Measurements from ENCODE around the gene RUNX2. TPM values are rescaled to one million over a fixed set of nuclear protein-coding genes. Genes with fewer than 3 reads are reported as not detected.
"Not testable (repeated sequence)": the region's sequence is repeated elsewhere in the genome, so short reads cannot be mapped to it uniquely, and the experiment has no call there.

The RUNX2 gene
- total RNA-seq, 3 donors from 2014 or later, result 2.7 to 7.3 (median 7.2) TPM

GRCh38 chr6:45555981-45556771, 228.0 kb downstream of the RUNX2 start:
- no peaks in the 10 kb centered on the region for H3K36me3 ChIP-seq
- no peaks in the 10 kb centered on the region for H3K27me3 ChIP-seq
- TF ChIP-seq POLR2AphosphoS5 (IDR thresholded peaks at IDR 0.05) (no peak), POLR2A (IDR thresholded peaks at IDR 0.05) (no peak), CTCF (IDR thresholded peaks at IDR 0.05) (no peak)
- peak overlapping the region; percentile 72 to 83 for H3K27ac ChIP-seq
- peak overlapping the region; percentile 14 to 55 (median 28) for H3K4me3 ChIP-seq
- intact Hi-C loops (cut with DNase I; ENCODE audit: low total_unique reads), result no loop called here
- no peak for DNase-seq (ENCODE audit: low spot score in 2 of 2)
- H3K4me1 ChIP-seq, result no peaks in the 10 kb centered on the region
- no peaks in the 10 kb centered on the region for H3K9me3 ChIP-seq

GRCh38 chr6:45556828-45557227, 228.7 kb downstream of the RUNX2 start:
- H3K9me3 ChIP-seq, result no peaks in the 10 kb centered on the region
- H3K4me3 ChIP-seq, result peak overlapping the region in 2 of 3 donors; percentile 28 to 55
- no peaks in the 10 kb centered on the region for H3K27me3 ChIP-seq
- no peaks in the 10 kb centered on the region for H3K4me1 ChIP-seq
- intact Hi-C loops (cut with DNase I; ENCODE audit: low total_unique reads), result no loop called here
- no peaks in the 10 kb centered on the region for H3K36me3 ChIP-seq
- no peak for TF ChIP-seq POLR2AphosphoS5 (IDR thresholded peaks at IDR 0.05)
- TF ChIP-seq CTCF (IDR thresholded peaks at IDR 0.05), result no peak
- no peak for TF ChIP-seq POLR2A (IDR thresholded peaks at IDR 0.05)
- peak overlapping the region; percentile 72 to 83 for H3K27ac ChIP-seq
- no peak for DNase-seq (ENCODE audit: low spot score in 2 of 2)

- intact Hi-C loops (cut with DNase I; ENCODE audit: low total_unique reads), result no loop called here
- no peaks in the 10 kb centered on the region for H3K4me1 ChIP-seq
- TF ChIP-seq CTCF (IDR thresholded peaks at IDR 0.05), result no peak
- TF ChIP-seq POLR2AphosphoS5 (IDR thresholded peaks at IDR 0.05), result no peak
- no peak for TF ChIP-seq POLR2A (IDR thresholded peaks at IDR 0.05)
- no peak for DNase-seq (ENCODE audit: low spot score in 2 of 2)
- H3K36me3 ChIP-seq, result no peaks in the 10 kb centered on the region
- no peak overlapping the region for H3K4me3 ChIP-seq
- no peaks in the 10 kb centered on the region for H3K9me3 ChIP-seq
- H3K27me3 ChIP-seq, result no peaks in the 10 kb centered on the region
- H3K27ac ChIP-seq, result peak overlapping the region in 1 of 2 donors; percentile 83
These were observed 229.3 kb downstream of the RUNX2 start for GRCh38 chr6:45557454-45557853.

- TF ChIP-seq POLR2A (IDR thresholded peaks at IDR 0.05), result no peak
- TF ChIP-seq POLR2AphosphoS5 (IDR thresholded peaks at IDR 0.05), result no peak
- no peak for TF ChIP-seq CTCF (IDR thresholded peaks at IDR 0.05)
- H3K27me3 ChIP-seq, result no peaks in the 10 kb centered on the region
- no peaks in the 10 kb centered on the region for H3K36me3 ChIP-seq
- no peak overlapping the region for H3K4me3 ChIP-seq
- H3K27ac ChIP-seq, result no peak overlapping the region
- no peak for DNase-seq (ENCODE audit: low spot score in 2 of 2)
- H3K9me3 ChIP-seq, result no peaks in the 10 kb centered on the region
- intact Hi-C loops (cut with DNase I; ENCODE audit: low total_unique reads), result no loop called here
- no peaks in the 10 kb centered on the region for H3K4me1 ChIP-seq
These were observed 230.7 kb downstream of the RUNX2 start for GRCh38 chr6:45558858-45559257.

GRCh38 chr6:45560321-45560820, 232.2 kb downstream of the RUNX2 start:
- H3K27me3 ChIP-seq; H3K36me3 ChIP-seq; H3K4me3 ChIP-seq; H3K27ac ChIP-seq; DNase-seq (ENCODE audit: low spot score in 2 of 2); H3K9me3 ChIP-seq; H3K4me1 ChIP-seq; intact Hi-C loops (cut with DNase I; ENCODE audit: low total_unique reads): not testable (repeated sequence)

Measured in breast epithelium (tissue), 4 donors.